Neural progenitor cell (in vitro differentiated cells): Measurements from ENCODE around the gene RET. TPM values are rescaled to one million over a fixed set of nuclear protein-coding genes. Genes with fewer than 3 reads are reported as not detected.

ENCODE experiments used
- DNase-seq: peaks from one replicate; pipeline ENCODE4 v3.0.0-alpha.2; 2016; ENCODE audit warnings: low spot score
- H2AFZ ChIP-seq: fragments of 200-600 bp; sonication (generic); replicated peaks from 2 replicates; pipeline ENCODE4 v1.6.1; 2016; ENCODE audit warnings: antibody characterized with exemption
- H3F3A ChIP-seq: fragments of 200-600 bp; sonication (generic); 2 replicates; pipeline ENCODE4 v1.6.1; 2016; ENCODE audit warnings: antibody characterized with exemption, low read depth
- H3K27ac ChIP-seq: fragments of 200-600 bp; sonication (generic); 2 replicates; pipeline ENCODE4 v1.5.1; 2016; ENCODE audit warnings: mild to moderate bottlenecking
- H3K27me3 ChIP-seq: fragments of 200-600 bp; sonication (generic); 2 replicates; pipeline ENCODE4 v1.6.1; 2016; ENCODE audit warnings: mild to moderate bottlenecking, moderate library complexity
- H3K36me3 ChIP-seq: fragments of 200-600 bp; sonication (generic); 2 replicates; pipeline ENCODE4 v1.5.1; 2016
- H3K4me1 ChIP-seq: fragments of 200-600 bp; sonication (generic); 2 replicates; pipeline ENCODE4 v1.6.1; 2016; ENCODE audit warnings: mixed run types
- H3K4me2 ChIP-seq: fragments of 200-600 bp; sonication (generic); 2 replicates; pipeline ENCODE4 v1.6.1; 2016
- H3K4me3 ChIP-seq: fragments of 200-600 bp; sonication (generic); 2 replicates; pipeline ENCODE4 v1.5.1; 2016
- H3K79me2 ChIP-seq: fragments of 200-600 bp; sonication (generic); 2 replicates; pipeline ENCODE4 v1.6.1; 2016; ENCODE audit warnings: low read depth
- H3K9ac ChIP-seq: fragments of 200-600 bp; sonication (generic); 2 replicates; pipeline ENCODE4 v1.6.1; 2016
- H3K9me3 ChIP-seq: fragments of 200-600 bp; sonication (generic); 2 replicates; pipeline ENCODE4 v1.5.1; 2016; ENCODE audit warnings: low read depth
- H4K20me1 ChIP-seq: fragments of 200-600 bp; sonication (generic); 2 replicates; pipeline ENCODE4 v1.6.1; 2016; ENCODE audit warnings: low read depth
- H3K27ac Mint-ChIP-seq: 3 replicates; pipeline ENCODE4 v1.8.0; 2021; ENCODE audit warnings: mixed read lengths
- H3K27me3 Mint-ChIP-seq: 2 replicates; pipeline ENCODE4 v1.8.0; 2022; ENCODE audit warnings: low read depth, mild to moderate bottlenecking, inconsistent platforms, moderate library complexity, mixed read lengths; ENCODE audit not compliant: insufficient read depth
- H3K36me3 Mint-ChIP-seq: 3 replicates; pipeline ENCODE4 v1.8.0; 2021; ENCODE audit warnings: mixed read lengths
- H3K4me1 Mint-ChIP-seq: 3 replicates; pipeline ENCODE4 v1.8.0; 2021; ENCODE audit warnings: mixed read lengths
- H3K4me3 Mint-ChIP-seq: 3 replicates; pipeline ENCODE4 v1.8.0; 2021; ENCODE audit warnings: mild to moderate bottlenecking, moderate library complexity, mixed read lengths
- H3K9me3 Mint-ChIP-seq: 3 replicates; pipeline ENCODE4 v1.8.0; 2020; ENCODE audit warnings: mixed read lengths
- CTCF ChIP-seq: fragments of 200-600 bp; sonication (generic); IDR thresholded peaks from 2 replicates; pipeline ENCODE4 v1.5.1; 2017; ENCODE audit warnings: antibody characterized with exemption, mild to moderate bottlenecking
- EZH2 ChIP-seq: fragments of 200-600 bp; sonication (generic); IDR thresholded peaks from 2 replicates; pipeline ENCODE4 v1.6.1; 2017; ENCODE audit warnings: antibody characterized with exemption, mild to moderate bottlenecking, moderate library complexity
- EZH2phosphoT487 ChIP-seq: fragments of 200-600 bp; sonication (generic); IDR thresholded peaks from 2 replicates; pipeline ENCODE4 v1.6.1; 2017; ENCODE audit warnings: antibody characterized with exemption
- total RNA-seq: library from RNA; depleted of rRNA; stranded (reverse); fragments of >200 nt; gene quantifications from 2 replicates; pipeline ENCODE4 v1.2.3, GENCODE V29; 2015; ENCODE audit warnings: low replicate concordance

RET gene
- total RNA-seq, 1 donor from 2014 or later, result 1.4 TPM

GRCh38 chr10:43057831-43058340 is 19.0 kb upstream of the RET start:
- Histone ChIP-seq H2AFZ (no peak overlapping the region), H3K36me3 (no peaks in the 10 kb centered on the region), H3K9ac (no peak overlapping the region), H3K4me2 (no peak overlapping the region), H4K20me1 (no peaks in the 10 kb centered on the region), H3K9me3 (no peaks in the 10 kb centered on the region), H3K27ac (no peak overlapping the region), H3F3A (no peaks in the 10 kb centered on the region), H3K79me2 (no peaks in the 10 kb centered on the region), H3K4me3 (no peak overlapping the region), H3K4me1 (no peaks in the 10 kb centered on the region), H3K27me3 (no peaks in the 10 kb centered on the region)
- Mint-ChIP-seq H3K36me3 (no peaks in the 10 kb centered on the region), H3K4me3 (no peak overlapping the region), H3K9me3 (no peaks in the 10 kb centered on the region), H3K27me3 (peaks cover 8% of the 10 kb centered on the region), H3K4me1 (peaks cover 3% of the 10 kb centered on the region), H3K27ac (no peak overlapping the region)
- DNase-seq, result no peak
- TF ChIP-seq EZH2phosphoT487 (no peak), EZH2 (no peak), CTCF (no peak)

DNA sequence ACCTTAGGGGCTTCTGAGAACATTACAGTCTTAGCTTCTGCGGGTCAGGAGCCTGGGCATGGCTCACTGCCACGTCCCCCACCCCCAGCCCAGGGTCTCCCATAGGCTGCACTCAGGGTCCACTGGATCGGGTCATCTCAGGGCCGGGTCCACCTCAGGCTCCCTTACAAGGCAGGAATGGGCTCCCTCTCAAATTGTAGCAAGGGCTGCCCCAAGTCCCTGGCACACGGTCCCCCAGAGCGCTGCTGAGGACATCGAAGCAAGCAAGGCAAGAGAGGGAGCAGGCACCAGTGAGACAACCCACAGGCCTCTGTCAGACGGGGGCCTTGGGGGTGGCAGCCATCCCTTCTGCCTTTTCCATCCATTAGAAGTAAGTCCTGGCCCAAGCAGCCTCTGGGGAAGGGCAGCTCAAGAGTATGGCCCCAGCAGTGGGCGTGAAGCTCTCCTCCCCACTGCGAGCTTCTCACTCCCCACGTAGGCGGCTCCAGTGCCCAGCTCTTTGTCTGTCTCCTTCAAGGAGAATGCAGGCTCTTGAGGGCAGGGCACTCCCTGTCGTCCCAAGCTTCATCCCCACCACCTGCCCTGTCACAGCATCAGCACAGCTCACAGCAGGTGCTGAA is 18.0 kb upstream of the RET start:
- no peaks in the 10 kb centered on the region for H4K20me1 ChIP-seq
- peaks cover 10% of the 10 kb centered on the region for H3K27me3 Mint-ChIP-seq
- H3K9me3 Mint-ChIP-seq, result peaks cover 2% of the 10 kb centered on the region
- TF ChIP-seq CTCF, result no peak
- TF ChIP-seq EZH2phosphoT487, result no peak
- no peak for TF ChIP-seq EZH2
- H3K4me1 Mint-ChIP-seq, result peaks cover 3% of the 10 kb centered on the region
- no peak overlapping the region for H3K27ac ChIP-seq
- no peaks in the 10 kb centered on the region for H3K9me3 ChIP-seq
- no peaks in the 10 kb centered on the region for H3K79me2 ChIP-seq
- H3K36me3 Mint-ChIP-seq, result no peaks in the 10 kb centered on the region
- H3K36me3 ChIP-seq, result no peaks in the 10 kb centered on the region
- H3K9ac ChIP-seq, result no peak overlapping the region
- no peak overlapping the region for H3K4me2 ChIP-seq
- no peak overlapping the region for H3K27ac Mint-ChIP-seq
- H3K4me3 Mint-ChIP-seq, result no peak overlapping the region
- no peak overlapping the region for H3K4me3 ChIP-seq
- no peaks in the 10 kb centered on the region for H3K4me1 ChIP-seq
- no peaks in the 10 kb centered on the region for H3F3A ChIP-seq
- no peak overlapping the region for H2AFZ ChIP-seq
- no peaks in the 10 kb centered on the region for H3K27me3 ChIP-seq
- no peak for DNase-seq

GRCh38 chr10:43059336-43059720 is 17.5 kb upstream of the RET start:
- Histone ChIP-seq H3K79me2 (no peaks in the 10 kb centered on the region), H3K4me1 (no peaks in the 10 kb centered on the region), H3K9me3 (no peaks in the 10 kb centered on the region), H3K27me3 (no peaks in the 10 kb centered on the region), H3K4me2 (no peak overlapping the region), H3K9ac (no peak overlapping the region), H3K4me3 (no peak overlapping the region), H3F3A (no peaks in the 10 kb centered on the region), H3K36me3 (no peaks in the 10 kb centered on the region), H3K27ac (no peak overlapping the region), H2AFZ (no peak overlapping the region), H4K20me1 (no peaks in the 10 kb centered on the region)
- Mint-ChIP-seq H3K27ac (no peak overlapping the region), H3K4me3 (no peak overlapping the region), H3K27me3 (peaks cover 12% of the 10 kb centered on the region), H3K36me3 (no peaks in the 10 kb centered on the region), H3K9me3 (peaks cover 2% of the 10 kb centered on the region), H3K4me1 (peaks cover 3% of the 10 kb centered on the region)
- TF ChIP-seq EZH2phosphoT487 (no peak), CTCF (no peak), EZH2 (no peak)
- DNase-seq, result no peak
